Stomach (tissue), 4 donors: ENCODE data around the gene HPS1.

ENCODE experiments used
- EP300 ChIP-seq: sonication (generic); formaldehyde crosslinking; IDR thresholded peaks from one replicate; pipeline ENCODE4 v1.6.1; 2017; ENCODE audit warnings: antibody characterized with exemption
- TF ChIP-seq, protein P1 (sequence below), 7 experiments: fragments of 450-650 bp in 4 of 7; fragments of 200-600 bp in 3 of 7; sonication (generic) in 3 of 7; IDR thresholded peaks; one replicate each; pipeline ENCODE4 v1.5.1; 2016 to 2019; ENCODE audit warnings: antibody characterized with exemption in 7 of 7, control low read depth in 2 of 7, mild to moderate bottlenecking in 1 of 7

DNA sequence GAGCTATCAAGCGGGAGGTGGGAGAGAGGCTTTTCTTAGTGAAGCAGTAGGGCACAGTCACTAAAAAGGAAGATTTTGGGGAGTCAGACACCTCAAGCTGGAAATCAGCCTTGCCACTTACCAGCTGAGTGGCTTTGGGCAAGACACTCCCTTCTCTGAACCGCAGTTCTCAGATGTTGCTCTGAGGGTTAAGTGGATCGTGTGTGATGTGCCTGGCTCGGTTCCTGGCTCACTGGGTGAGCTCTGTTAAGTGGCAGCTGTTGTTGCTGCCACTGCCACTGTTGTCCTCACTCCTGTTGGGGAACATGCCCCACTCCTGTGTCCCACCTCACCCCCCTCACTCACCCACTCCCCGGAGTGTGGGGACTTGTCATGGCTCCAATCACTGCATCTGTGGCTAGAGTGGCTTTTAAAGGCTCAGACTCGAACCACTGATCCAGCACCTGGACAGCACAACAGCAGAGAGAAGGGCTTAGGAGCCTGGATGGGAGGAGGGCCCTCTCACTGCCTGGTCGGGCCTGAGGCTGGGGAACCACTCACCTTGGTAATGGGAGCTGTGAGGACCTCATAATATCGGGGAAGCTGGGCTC, 51.8 kb downstream of the HPS1 start:
- TF ChIP-seq, protein P1, sequence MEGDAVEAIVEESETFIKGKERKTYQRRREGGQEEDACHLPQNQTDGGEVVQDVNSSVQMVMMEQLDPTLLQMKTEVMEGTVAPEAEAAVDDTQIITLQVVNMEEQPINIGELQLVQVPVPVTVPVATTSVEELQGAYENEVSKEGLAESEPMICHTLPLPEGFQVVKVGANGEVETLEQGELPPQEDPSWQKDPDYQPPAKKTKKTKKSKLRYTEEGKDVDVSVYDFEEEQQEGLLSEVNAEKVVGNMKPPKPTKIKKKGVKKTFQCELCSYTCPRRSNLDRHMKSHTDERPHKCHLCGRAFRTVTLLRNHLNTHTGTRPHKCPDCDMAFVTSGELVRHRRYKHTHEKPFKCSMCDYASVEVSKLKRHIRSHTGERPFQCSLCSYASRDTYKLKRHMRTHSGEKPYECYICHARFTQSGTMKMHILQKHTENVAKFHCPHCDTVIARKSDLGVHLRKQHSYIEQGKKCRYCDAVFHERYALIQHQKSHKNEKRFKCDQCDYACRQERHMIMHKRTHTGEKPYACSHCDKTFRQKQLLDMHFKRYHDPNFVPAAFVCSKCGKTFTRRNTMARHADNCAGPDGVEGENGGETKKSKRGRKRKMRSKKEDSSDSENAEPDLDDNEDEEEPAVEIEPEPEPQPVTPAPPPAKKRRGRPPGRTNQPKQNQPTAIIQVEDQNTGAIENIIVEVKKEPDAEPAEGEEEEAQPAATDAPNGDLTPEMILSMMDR (IDR thresholded peaks at IDR 0.05) = no peak
- no peak for TF ChIP-seq EP300
